NCI-H146 treated with DMSO at 0.1 percent for 48 hours (cell line): ENCODE results near the gene PLA2G2F.
"Not testable (repeated sequence)": the region's sequence is repeated elsewhere in the genome, so short reads cannot be mapped to it uniquely, and the experiment has no call there.

Experiments
- DNase-seq: peaks from one replicate; lab custom pipeline; 2025; ENCODE audit not compliant: unreplicated experiment; lab: John Stamatoyannopoulos, UW

The PLA2G2F gene

GRCh38 chr1:20112279-20113000 is 26.7 kb upstream of the PLA2G2F start:
- DNase-seq, result no peak

- no peak for DNase-seq
These were observed 25.0 kb upstream of the PLA2G2F start for GRCh38 chr1:20114021-20114648.

- DNase-seq, result no peak
These were observed 23.6 kb upstream of the PLA2G2F start for GRCh38 chr1:20115479-20115878.

GRCh38 chr1:20115916-20116315 is 23.2 kb upstream of the PLA2G2F start:
- no peak for DNase-seq

GRCh38 chr1:20117236-20117635 is 21.9 kb upstream of the PLA2G2F start:
- no peak for DNase-seq

- no peak for DNase-seq
These were observed 19.8 kb upstream of the PLA2G2F start, which contains the start of gene PLA2G2D for GRCh38 chr1:20119347-20119746. TSS of gene PLA2G2D (minus strand) at chr1:20119536. CDS start at chr1:20119498, 38 bp downstream.

- no peak for DNase-seq
These were observed 18.3 kb upstream of the PLA2G2F start for GRCh38 chr1:20120796-20121195.

GRCh38 chr1:20123722-20124455 is 15.2 kb upstream of the PLA2G2F start:
- DNase-seq, result no peak

GRCh38 chr1:20124456-20125057 is 14.6 kb upstream of the PLA2G2F start:
- no peak for DNase-seq

GRCh38 chr1:20125100-20125499 is 14.0 kb upstream of the PLA2G2F start:
- DNase-seq, result no peak

- DNase-seq, result no peak
These were observed 12.9 kb upstream of the PLA2G2F start for GRCh38 chr1:20126041-20126805.

- no peak for DNase-seq
These were observed 12.2 kb upstream of the PLA2G2F start for GRCh38 chr1:20126806-20127440.

GRCh38 chr1:20130518-20130917 is 8.6 kb upstream of the PLA2G2F start:
- DNase-seq, result not testable (repeated sequence)

GRCh38 chr1:20134995-20135394 is 4.1 kb upstream of the PLA2G2F start:
- DNase-seq, result no peak

GRCh38 chr1:20136249-20136648 is 2.9 kb upstream of the PLA2G2F start:
- no peak for DNase-seq

GRCh38 chr1:20137055-20137454 is 2.1 kb upstream of the PLA2G2F start:
- no peak for DNase-seq

GRCh38 chr1:20137604-20138003 is 1.5 kb upstream of the PLA2G2F start:
- DNase-seq, result no peak

GRCh38 chr1:20138346-20138745 is 777 bp upstream of the PLA2G2F start:
- no peak for DNase-seq

- DNase-seq, result no peak
These were observed 871 bp downstream of the PLA2G2F start for GRCh38 chr1:20139776-20140612.
